GM06990 (cell line): ENCODE data around the gene WNT10A.
A peak's percentile ranks its signal among the peaks of the same experiment; 100 is the strongest.

Source experiments
- DNase-seq: peaks from one replicate; pipeline ENCODE4 v3.0.0-alpha.2; 2011; ENCODE audit not compliant: insufficient read length; ENCODE audit errors: extremely low read depth
- H3K27me3 ChIP-seq: replicated peaks from 2 replicates; pipeline ENCODE4 v1.6.0; 2011; ENCODE audit warnings: low read length; ENCODE audit not compliant: control insufficient read depth, insufficient read depth
- H3K36me3 ChIP-seq: 2 replicates; pipeline ENCODE4 v1.5.1; 2011; ENCODE audit warnings: low read length; ENCODE audit not compliant: control insufficient read depth, insufficient read depth
- H3K4me3 ChIP-seq: replicated peaks from 2 replicates; pipeline ENCODE4 v1.5.1; 2011; ENCODE audit warnings: low read depth, mild to moderate bottlenecking, control low read depth, low read length
- CTCF ChIP-seq: IDR thresholded peaks from 2 replicates; pipeline ENCODE4 v1.5.1; 2011; ENCODE audit warnings: low read length, control low read depth, mild to moderate bottlenecking, inconsistent platforms; ENCODE audit not compliant: insufficient read depth, poor library complexity, severe bottlenecking

WNT10A gene

GRCh38 chr2:218877331-218877730 is 3.3 kb upstream of the WNT10A start:
- Histone ChIP-seq H3K36me3 (no peaks in the 10 kb centered on the region), H3K27me3 (no peaks in the 10 kb centered on the region; the same call in none of the 2 replicates), H3K4me3 (no peak overlapping the region)
- TF ChIP-seq CTCF = peak; percentile 5
- DNase-seq = no peak

GRCh38 chr2:218877891-218878290 is 2.8 kb upstream of the WNT10A start:
- DNase-seq = no peak
- H3K27me3 ChIP-seq = no peaks in the 10 kb centered on the region; the same call in none of the 2 replicates
- H3K4me3 ChIP-seq = no peak overlapping the region
- H3K36me3 ChIP-seq = no peaks in the 10 kb centered on the region
- no peak for TF ChIP-seq CTCF

GRCh38 chr2:218878486-218878885 is 2.2 kb upstream of the WNT10A start:
- Histone ChIP-seq H3K36me3 (no peaks in the 10 kb centered on the region), H3K27me3 (no peaks in the 10 kb centered on the region; the same call in none of the 2 replicates), H3K4me3 (no peak overlapping the region)
- TF ChIP-seq CTCF = no peak
- no peak for DNase-seq

GRCh38 chr2:218878926-218879761 is 1.5 kb upstream of the WNT10A start:
- no peak overlapping the region; the same call in 1 of the 2 replicates for H3K4me3 ChIP-seq
- no peak for DNase-seq
- TF ChIP-seq CTCF = no peak
- H3K27me3 ChIP-seq = no peaks in the 10 kb centered on the region; the same call in 1 of the 2 replicates
- H3K36me3 ChIP-seq = no peaks in the 10 kb centered on the region

- no peaks in the 10 kb centered on the region for H3K27me3 ChIP-seq
- no peak for TF ChIP-seq CTCF
- no peak for DNase-seq
- H3K4me3 ChIP-seq = peak overlapping the region; percentile 65
- H3K36me3 ChIP-seq = no peaks in the 10 kb centered on the region
Observed at GRCh38 chr2:218879776-218880101, 913 bp upstream of the WNT10A start.
